ENCODE results near the gene SLC1A2.

Gene SLC1A2

GRCh38 chr11:35215945-35216344 lies 203.4 kb downstream of the SLC1A2 start:
- Histone ChIP-seq H3K9ac (ENCODE audit: low read length) (no peak overlapping the region), H3K9me3 (ENCODE audit: control insufficient read depth, insufficient read depth, low read depth, low read length) (no peaks in the 10 kb centered on the region), H3K4me1 (ENCODE audit: control insufficient read depth, insufficient read depth, low read length) (peaks cover 31% of the 10 kb centered on the region), H3K4me3 (ENCODE audit: low read depth, low read length) (no peak overlapping the region), H3K36me3 (ENCODE audit: control insufficient read depth, insufficient read depth, low read length) (peaks cover 14% of the 10 kb centered on the region), H3K27me3 (ENCODE audit: control insufficient read depth, insufficient read depth, low read length) (no peaks in the 10 kb centered on the region), H3K27ac (ENCODE audit: low read depth, low read length) (peak overlapping the region; percentile 88; the same call in 1 of the 2 replicates)

GRCh38 chr11:35214792-35215193 lies 204.6 kb downstream of the SLC1A2 start:
- H3K9me3 ChIP-seq (ENCODE audit: control insufficient read depth, insufficient read depth, low read depth, low read length) = peaks cover 2% of the 10 kb centered on the region; the same call in 1 of the 2 replicates
- H3K36me3 ChIP-seq (ENCODE audit: control insufficient read depth, insufficient read depth, low read length) = peaks cover 10% of the 10 kb centered on the region
- peaks cover 31% of the 10 kb centered on the region for H3K4me1 ChIP-seq (ENCODE audit: control insufficient read depth, insufficient read depth, low read length)
- H3K27me3 ChIP-seq (ENCODE audit: control insufficient read depth, insufficient read depth, low read length) = no peaks in the 10 kb centered on the region
- peak overlapping the region; percentile 88 for H3K27ac ChIP-seq (ENCODE audit: low read depth, low read length)
- no peak overlapping the region for H3K4me3 ChIP-seq (ENCODE audit: low read depth, low read length)
- peak overlapping the region; percentile 42 for H3K9ac ChIP-seq (ENCODE audit: low read length)

GRCh38 chr11:35214226-35214770 lies 205.1 kb downstream of the SLC1A2 start:
- H3K4me3 ChIP-seq (ENCODE audit: low read depth, low read length) = no peak overlapping the region
- H3K4me1 ChIP-seq (ENCODE audit: control insufficient read depth, insufficient read depth, low read length) = peaks cover 31% of the 10 kb centered on the region
- no peaks in the 10 kb centered on the region for H3K27me3 ChIP-seq (ENCODE audit: control insufficient read depth, insufficient read depth, low read length)
- H3K9me3 ChIP-seq (ENCODE audit: control insufficient read depth, insufficient read depth, low read depth, low read length) = peaks cover 3% of the 10 kb centered on the region
- H3K9ac ChIP-seq (ENCODE audit: low read length) = peak overlapping the region; percentile 42
- peaks cover 10% of the 10 kb centered on the region for H3K36me3 ChIP-seq (ENCODE audit: control insufficient read depth, insufficient read depth, low read length)
- peak overlapping the region; percentile 88; the same call in 1 of the 2 replicates for H3K27ac ChIP-seq (ENCODE audit: low read depth, low read length)

GRCh38 chr11:35211952-35212351 lies 207.4 kb downstream of the SLC1A2 start:
- Histone ChIP-seq H3K36me3 (ENCODE audit: control insufficient read depth, insufficient read depth, low read length) (peaks cover 8% of the 10 kb centered on the region; the same call in 1 of the 2 replicates), H3K4me1 (ENCODE audit: control insufficient read depth, insufficient read depth, low read length) (peaks cover 33% of the 10 kb centered on the region), H3K9me3 (ENCODE audit: control insufficient read depth, insufficient read depth, low read depth, low read length) (peaks cover 3% of the 10 kb centered on the region), H3K27me3 (ENCODE audit: control insufficient read depth, insufficient read depth, low read length) (no peaks in the 10 kb centered on the region), H3K4me3 (ENCODE audit: low read depth, low read length) (no peak overlapping the region), H3K27ac (ENCODE audit: low read depth, low read length) (no peak overlapping the region), H3K9ac (ENCODE audit: low read length) (no peak overlapping the region)

GRCh38 chr11:35210876-35211546 lies 208.3 kb downstream of the SLC1A2 start:
- Histone ChIP-seq H3K9ac (ENCODE audit: low read length) (no peak overlapping the region), H3K9me3 (ENCODE audit: control insufficient read depth, insufficient read depth, low read depth, low read length) (peaks cover 3% of the 10 kb centered on the region), H3K4me1 (ENCODE audit: control insufficient read depth, insufficient read depth, low read length) (peaks cover 23% of the 10 kb centered on the region), H3K27me3 (ENCODE audit: control insufficient read depth, insufficient read depth, low read length) (no peaks in the 10 kb centered on the region), H3K36me3 (ENCODE audit: control insufficient read depth, insufficient read depth, low read length) (peaks cover 8% of the 10 kb centered on the region; the same call in 1 of the 2 replicates), H3K4me3 (ENCODE audit: low read depth, low read length) (no peak overlapping the region), H3K27ac (ENCODE audit: low read depth, low read length) (no peak overlapping the region)

GRCh38 chr11:35208795-35209194 lies 210.6 kb downstream of the SLC1A2 start:
- Histone ChIP-seq H3K4me1 (ENCODE audit: control insufficient read depth, insufficient read depth, low read length) (peaks cover 15% of the 10 kb centered on the region; the same call in 1 of the 2 replicates), H3K36me3 (ENCODE audit: control insufficient read depth, insufficient read depth, low read length) (peaks cover 17% of the 10 kb centered on the region), H3K27ac (ENCODE audit: low read depth, low read length) (no peak overlapping the region), H3K9me3 (ENCODE audit: control insufficient read depth, insufficient read depth, low read depth, low read length) (peaks cover 3% of the 10 kb centered on the region), H3K27me3 (ENCODE audit: control insufficient read depth, insufficient read depth, low read length) (no peaks in the 10 kb centered on the region), H3K4me3 (ENCODE audit: low read depth, low read length) (no peak overlapping the region), H3K9ac (ENCODE audit: low read length) (no peak overlapping the region)

GRCh38 chr11:35207471-35208403 lies 211.6 kb downstream of the SLC1A2 start:
- Histone ChIP-seq H3K9me3 (ENCODE audit: control insufficient read depth, insufficient read depth, low read depth, low read length) (peaks cover 3% of the 10 kb centered on the region), H3K36me3 (ENCODE audit: control insufficient read depth, insufficient read depth, low read length) (peaks cover 17% of the 10 kb centered on the region), H3K27me3 (ENCODE audit: control insufficient read depth, insufficient read depth, low read length) (no peaks in the 10 kb centered on the region), H3K4me1 (ENCODE audit: control insufficient read depth, insufficient read depth, low read length) (peaks cover 15% of the 10 kb centered on the region; the same call in 1 of the 2 replicates), H3K4me3 (ENCODE audit: low read depth, low read length) (no peak overlapping the region), H3K27ac (ENCODE audit: low read depth, low read length) (no peak overlapping the region), H3K9ac (ENCODE audit: low read length) (no peak overlapping the region)

GRCh38 chr11:35206616-35207015 lies 212.7 kb downstream of the SLC1A2 start:
- H3K9me3 ChIP-seq (ENCODE audit: control insufficient read depth, insufficient read depth, low read depth, low read length) = peaks cover 3% of the 10 kb centered on the region
- H3K4me1 ChIP-seq (ENCODE audit: control insufficient read depth, insufficient read depth, low read length) = peaks cover 15% of the 10 kb centered on the region; the same call in 1 of the 2 replicates
- no peaks in the 10 kb centered on the region for H3K27me3 ChIP-seq (ENCODE audit: control insufficient read depth, insufficient read depth, low read length)
- peaks cover 17% of the 10 kb centered on the region for H3K36me3 ChIP-seq (ENCODE audit: control insufficient read depth, insufficient read depth, low read length)
- no peak overlapping the region for H3K9ac ChIP-seq (ENCODE audit: low read length)
- no peak overlapping the region for H3K27ac ChIP-seq (ENCODE audit: low read depth, low read length)
- H3K4me3 ChIP-seq (ENCODE audit: low read depth, low read length) = no peak overlapping the region

- no peak overlapping the region for H3K4me3 ChIP-seq (ENCODE audit: low read depth, low read length)
- no peaks in the 10 kb centered on the region for H3K27me3 ChIP-seq (ENCODE audit: control insufficient read depth, insufficient read depth, low read length)
- H3K36me3 ChIP-seq (ENCODE audit: control insufficient read depth, insufficient read depth, low read length) = peaks cover 15% of the 10 kb centered on the region
- no peak overlapping the region for H3K27ac ChIP-seq (ENCODE audit: low read depth, low read length)
- no peaks in the 10 kb centered on the region; the same call in 1 of the 2 replicates for H3K9me3 ChIP-seq (ENCODE audit: control insufficient read depth, insufficient read depth, low read depth, low read length)
- no peak overlapping the region for H3K9ac ChIP-seq (ENCODE audit: low read length)
- peaks cover 15% of the 10 kb centered on the region; the same call in 1 of the 2 replicates for H3K4me1 ChIP-seq (ENCODE audit: control insufficient read depth, insufficient read depth, low read length)
Observed at GRCh38 chr11:35204614-35205013, 214.7 kb downstream of the SLC1A2 start.

Measured in HUES6 (cell line).